GM19438 (cell line): ENCODE measurements around the gene TRAK2.
"Not testable (repeated sequence)": the region's sequence is repeated elsewhere in the genome, so short reads cannot be mapped to it uniquely, and the experiment has no call there.

Experiments
- ATAC-seq: cut with Tn5 transposase; IDR thresholded peaks from one replicate; pipeline ENCODE4 v1.9.1; 2021; ENCODE audit warnings: low read depth; ENCODE audit not compliant: unreplicated experiment

Gene TRAK2

GRCh38 chr2:201419057-201419635 lies 32.1 kb downstream of the TRAK2 start:
- no peak for ATAC-seq

DNA sequence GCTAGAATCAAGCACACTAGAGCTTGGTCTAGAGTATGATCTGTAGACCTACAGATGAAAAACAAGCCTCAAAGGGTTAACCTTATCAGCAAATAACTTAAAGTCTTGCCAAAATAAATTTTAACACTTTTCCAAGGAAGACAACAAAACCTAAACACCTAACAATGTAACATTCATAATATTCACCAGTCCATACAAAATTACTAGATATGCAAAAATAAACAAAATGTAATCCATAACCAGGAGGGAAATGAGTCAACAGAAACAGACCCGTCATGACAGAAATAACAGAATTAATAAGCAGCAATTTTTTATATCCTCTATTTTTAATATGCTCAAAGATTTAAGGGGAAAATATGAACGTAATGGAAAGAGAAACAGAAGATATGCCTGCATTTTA lies 36.1 kb downstream of the TRAK2 start:
- no peak for ATAC-seq

GRCh38 chr2:201414099-201415023 lies 36.9 kb downstream of the TRAK2 start:
- peak; percentile 95 for ATAC-seq

DNA sequence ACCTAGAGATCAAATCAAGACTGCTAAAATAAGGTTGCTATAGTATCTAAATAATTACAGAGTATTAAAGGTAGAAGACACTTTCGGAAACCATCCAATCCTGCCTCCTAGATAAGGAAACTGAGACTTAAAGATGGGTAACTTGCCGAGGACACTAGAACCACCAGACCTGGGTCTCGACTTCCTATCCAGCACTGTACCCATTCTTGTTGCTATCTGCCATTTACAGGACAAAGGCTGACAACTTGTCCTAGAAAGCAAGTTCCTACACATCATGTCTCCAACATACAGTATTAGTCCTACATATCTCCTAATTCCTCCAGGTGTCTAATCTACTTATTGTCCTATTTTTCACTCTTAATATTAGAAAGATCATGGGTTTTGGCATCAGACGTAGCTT lies 37.7 kb downstream of the TRAK2 start:
- ATAC-seq, result no peak

- no peak for ATAC-seq
These were observed 38.1 kb downstream of the TRAK2 start for GRCh38 chr2:201413143-201413542.

GRCh38 chr2:201411421-201411820 lies 39.8 kb downstream of the TRAK2 start:
- ATAC-seq, result no peak

DNA sequence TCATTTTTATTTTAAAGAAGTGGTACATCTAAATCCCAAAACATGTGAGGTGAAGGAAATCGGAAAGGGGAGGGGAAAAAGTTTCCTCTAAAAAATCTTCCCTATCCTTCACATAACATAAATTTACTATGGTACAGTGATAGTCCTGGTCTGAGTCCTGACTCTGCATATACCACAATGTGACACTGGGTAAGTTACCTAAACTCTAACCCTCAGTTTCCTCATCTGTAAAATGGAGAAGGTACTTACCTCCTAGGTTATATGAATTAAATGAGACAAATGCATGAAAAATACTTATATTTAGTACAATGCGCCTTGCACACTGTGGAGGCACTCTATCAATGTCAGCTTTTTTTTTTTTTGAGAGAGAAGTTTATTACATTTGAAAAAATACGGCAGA lies 42.3 kb downstream of the TRAK2 start:
- ATAC-seq, result no peak

DNA sequence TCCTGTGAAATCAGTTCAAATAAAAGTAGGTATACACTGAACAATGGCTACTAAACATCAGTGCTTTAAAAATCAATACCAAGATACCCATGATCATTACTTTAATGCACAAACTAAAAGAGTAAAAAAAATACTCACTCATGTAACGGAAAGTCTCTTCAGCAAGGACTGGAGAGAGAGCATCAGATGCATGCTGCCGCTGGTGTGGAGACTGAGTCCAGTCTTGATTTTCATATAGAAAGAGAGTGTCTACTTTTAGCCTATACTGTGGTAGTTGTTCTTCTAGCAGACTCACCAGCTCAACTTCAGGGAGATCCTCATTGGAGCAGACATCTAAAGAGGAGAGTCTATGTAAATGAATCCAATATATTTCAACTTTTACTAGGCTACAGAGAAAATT lies 44.0 kb downstream of the TRAK2 start:
- ATAC-seq, result no peak

DNA sequence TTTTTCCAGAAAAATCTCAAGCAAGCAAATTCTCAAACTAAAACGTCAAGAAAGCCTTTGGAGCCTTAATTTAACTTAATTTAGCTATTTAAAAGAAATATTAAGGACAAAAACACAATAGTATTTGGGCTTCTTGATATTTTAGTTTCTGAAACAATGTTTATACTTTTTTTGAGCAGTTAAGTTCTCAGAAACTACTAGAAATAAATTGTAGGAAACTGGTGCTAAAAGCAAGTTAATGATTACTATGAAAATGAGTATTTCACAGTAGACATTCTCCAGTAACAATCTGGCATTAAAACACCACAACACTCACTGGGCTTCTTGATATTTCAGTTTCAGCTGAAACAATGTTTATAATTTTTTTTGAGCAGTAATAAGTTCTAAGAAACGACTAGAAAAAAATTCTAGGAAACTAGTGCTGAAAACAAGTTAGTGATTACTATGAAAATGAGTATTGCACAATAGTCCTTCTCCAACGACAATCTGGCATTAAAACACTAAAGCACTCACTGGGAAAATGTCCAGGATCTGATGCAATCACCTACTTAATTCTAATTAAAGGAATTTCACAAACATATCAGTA lies 45.1 kb downstream of the TRAK2 start:
- peak; percentile 70 for ATAC-seq

DNA sequence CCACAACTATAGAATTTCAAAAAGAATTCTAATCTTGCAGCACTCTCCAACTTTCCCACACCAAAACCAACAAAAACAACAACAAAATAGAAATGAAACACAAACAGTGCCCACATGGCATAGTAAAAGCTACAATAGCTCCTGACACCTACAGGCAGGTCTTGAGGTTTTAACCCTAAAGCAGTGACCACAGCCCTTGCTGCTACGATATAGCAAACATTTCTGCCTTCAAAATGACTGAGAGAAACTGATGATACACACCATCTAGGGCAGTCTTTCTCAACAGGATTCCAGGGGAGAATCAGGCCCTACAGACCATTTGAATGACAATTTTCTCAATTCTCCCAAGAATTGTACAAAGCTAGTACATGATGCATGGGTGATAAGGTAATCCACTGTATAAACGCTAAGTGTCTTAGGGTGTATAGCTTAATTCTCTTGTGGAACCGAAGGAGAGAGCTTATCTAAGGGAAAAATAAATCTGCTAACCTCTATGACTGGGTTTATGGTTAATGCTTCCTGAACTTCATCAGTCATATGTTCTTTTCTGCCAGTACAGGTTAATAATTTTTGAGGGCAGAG lies 46.5 kb downstream of the TRAK2 start:
- ATAC-seq, result no peak

DNA sequence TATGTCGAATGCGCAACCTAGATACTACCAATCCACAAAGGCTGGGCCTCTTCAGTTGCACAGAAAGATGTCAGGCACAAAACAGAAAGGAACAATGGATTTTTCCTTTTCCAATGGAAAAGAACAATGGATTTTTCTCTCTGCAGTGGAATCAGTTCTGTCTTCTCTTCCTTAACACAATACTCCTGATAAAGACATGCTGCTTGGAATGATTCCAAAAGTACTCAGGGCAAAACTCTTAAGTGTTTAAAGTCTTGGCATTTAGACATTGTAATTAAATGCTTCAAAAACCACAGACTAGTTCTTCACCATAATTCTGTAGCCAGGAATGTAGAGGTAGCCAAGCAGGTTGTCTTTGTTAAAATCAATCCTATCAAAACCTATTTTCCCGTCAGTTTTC lies 47.4 kb downstream of the TRAK2 start:
- no peak for ATAC-seq

GRCh38 chr2:201402651-201403562 lies 48.4 kb downstream of the TRAK2 start:
- no peak for ATAC-seq

GRCh38 chr2:201401815-201402214 lies 49.4 kb downstream of the TRAK2 start:
- ATAC-seq, result no peak

DNA sequence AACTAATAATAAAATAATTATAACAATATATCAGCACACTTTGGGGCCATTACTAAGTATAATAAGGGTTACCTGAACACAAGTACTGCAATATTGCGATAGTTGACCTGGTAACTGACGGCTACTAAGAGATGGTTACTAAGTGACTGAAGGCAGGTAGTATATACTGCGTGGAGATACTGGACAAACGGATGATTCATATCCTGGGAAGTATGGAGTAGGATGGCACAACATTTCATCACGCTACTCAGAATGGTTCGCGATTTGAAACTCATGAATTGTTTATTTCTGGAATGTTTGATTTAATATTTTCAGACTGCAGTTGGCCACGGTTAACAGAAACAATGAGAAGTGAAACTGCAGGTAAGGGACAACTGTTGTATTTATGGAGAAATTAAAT lies 54.7 kb downstream of the TRAK2 start:
- no peak for ATAC-seq

DNA sequence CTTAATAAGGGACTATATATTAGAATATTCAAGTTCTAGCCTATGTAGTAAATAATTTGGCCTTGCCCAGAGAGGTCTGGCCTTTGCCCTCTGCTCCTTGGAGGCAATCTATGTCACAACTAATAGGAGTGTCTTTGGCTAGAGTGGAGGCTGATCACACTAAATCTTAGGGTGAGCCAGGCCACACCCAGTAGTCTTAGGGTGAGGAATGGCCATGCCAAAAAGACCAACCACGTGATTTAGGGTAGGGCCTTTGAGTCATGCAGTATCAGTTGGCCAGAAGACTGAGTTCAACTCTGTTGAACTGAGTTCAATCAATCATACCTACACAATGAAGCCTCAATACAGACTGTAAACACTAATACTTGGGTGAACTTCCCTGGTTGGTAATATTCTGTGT lies 68.1 kb downstream of the TRAK2 start:
- ATAC-seq, result no peak

DNA sequence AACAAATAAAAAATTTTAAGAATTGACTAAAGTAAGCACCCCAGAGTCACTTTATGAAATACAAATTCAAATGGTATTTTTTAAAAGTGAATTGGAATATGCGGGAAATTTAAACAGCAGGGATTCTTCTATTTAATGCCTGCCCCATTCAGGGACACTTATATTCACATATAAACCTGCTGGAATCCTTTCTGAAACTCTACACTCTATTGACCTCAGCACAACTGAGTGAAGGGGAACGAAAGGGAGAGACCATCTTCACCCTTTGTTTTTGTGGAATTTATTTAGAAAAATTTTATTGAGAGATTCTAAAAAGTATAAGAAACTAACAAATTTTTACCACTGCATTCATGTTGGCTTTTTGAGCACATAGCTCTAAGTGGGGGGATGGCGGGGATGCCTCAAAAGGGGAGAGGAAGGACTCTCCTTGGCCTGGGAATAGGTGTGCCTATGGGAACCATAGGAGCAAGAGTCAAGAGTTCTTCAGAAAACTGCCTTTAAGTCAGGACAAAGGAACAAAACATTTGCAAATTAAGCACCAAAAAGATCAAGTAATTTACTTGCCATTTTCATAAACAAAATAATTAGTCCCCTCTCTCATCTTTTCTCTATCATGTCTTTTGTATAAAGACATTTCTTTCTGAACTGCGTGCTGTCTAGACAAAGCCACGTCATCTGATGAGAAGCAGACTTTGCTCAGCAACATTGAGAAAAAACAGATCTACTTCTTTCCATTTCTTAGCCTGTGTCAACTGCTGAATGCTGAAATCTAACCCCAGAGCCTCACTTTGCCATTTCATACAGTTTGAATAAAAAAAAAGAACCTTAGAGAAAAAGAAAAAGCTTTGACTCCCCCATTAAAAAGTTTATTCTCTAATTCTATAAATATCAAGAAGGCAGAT lies 72.5 kb downstream of the TRAK2 start:
- ATAC-seq, result no peak

DNA sequence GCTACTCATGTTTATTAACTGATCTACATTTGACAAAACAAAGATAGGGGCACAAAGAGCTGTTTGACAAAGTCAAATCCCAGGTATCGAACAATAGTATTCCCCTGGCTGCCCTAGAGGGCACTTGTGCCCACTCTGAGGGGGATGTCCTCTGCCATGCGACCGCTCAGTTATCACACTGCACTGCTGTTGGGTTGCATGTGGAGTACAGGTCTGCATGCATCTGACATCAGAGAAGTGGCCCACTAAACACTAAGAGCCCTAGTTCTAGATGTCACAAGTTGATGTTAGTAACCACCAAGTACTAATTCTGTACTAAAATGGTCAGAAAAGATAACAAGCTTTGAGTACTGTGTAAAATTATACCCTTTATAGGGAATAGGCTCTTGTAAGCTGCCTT lies 74.0 kb downstream of the TRAK2 start:
- no peak for ATAC-seq

DNA sequence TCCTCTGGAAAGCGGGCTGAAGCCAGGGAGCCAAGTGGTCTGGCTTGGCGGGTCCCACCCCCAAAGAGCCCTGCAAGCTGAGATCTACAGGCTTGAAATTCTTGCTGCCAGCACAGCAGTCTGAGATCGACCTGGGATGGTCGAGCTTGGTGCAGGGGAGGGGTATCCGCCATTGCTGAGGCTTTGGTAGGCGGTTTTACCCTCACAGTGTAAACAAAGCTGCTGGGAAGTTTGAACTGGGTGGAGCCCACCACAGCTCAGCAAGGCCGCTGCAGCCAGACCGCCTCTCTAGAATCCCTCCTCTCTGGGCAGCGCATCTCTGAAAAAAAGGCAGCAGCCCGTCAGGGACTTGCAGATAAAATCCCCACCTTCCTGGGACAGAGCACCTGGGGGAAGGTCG lies 81.5 kb downstream of the TRAK2 start:
- no peak for ATAC-seq

DNA sequence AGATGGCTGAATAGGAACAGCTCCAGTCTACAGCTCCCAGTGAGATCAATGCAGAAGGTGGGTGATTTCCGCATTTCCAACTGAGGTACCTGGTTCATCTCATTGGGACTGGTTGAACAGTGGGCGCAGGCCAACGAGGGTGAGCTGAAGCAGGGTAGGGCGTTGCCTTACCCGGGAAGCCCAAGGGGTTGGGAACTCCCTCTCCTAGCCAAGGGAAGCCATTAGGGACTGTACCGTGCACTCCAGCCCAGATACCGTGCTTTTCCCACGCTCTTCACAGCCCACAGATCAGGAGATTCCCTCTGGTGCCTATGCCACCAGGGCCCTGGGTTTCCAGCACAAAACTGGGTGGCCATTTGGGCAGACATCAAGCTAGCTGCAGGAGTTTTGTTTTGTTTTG lies 81.9 kb downstream of the TRAK2 start:
- ATAC-seq, result not testable (repeated sequence)
